NB4 (cell line): ENCODE data around the gene UNC13D.

ENCODE experiments used
- CTCF ChIP-seq: IDR thresholded peaks from one replicate; pipeline ENCODE4 v1.5.1; 2012; ENCODE audit warnings: low read depth, low read length
- MAX ChIP-seq: IDR thresholded peaks from 2 replicates; pipeline ENCODE4 v1.6.1; 2011; ENCODE audit warnings: low read depth, low read length
- MYC ChIP-seq: IDR thresholded peaks from 2 replicates; pipeline ENCODE4 v1.6.1; 2011; ENCODE audit warnings: low read depth, low read length
- POLR2A ChIP-seq: IDR thresholded peaks from 2 replicates; pipeline ENCODE4 v1.6.1; 2011; ENCODE audit warnings: mild to moderate bottlenecking; ENCODE audit not compliant: insufficient read length; ENCODE audit errors: extremely low read depth

GRCh38 chr17:75854881-75855309, 10.7 kb upstream of the UNC13D start:
- TF ChIP-seq CTCF, result no peak
- TF ChIP-seq POLR2A, result no peak
- no peak for TF ChIP-seq MAX
- no peak for TF ChIP-seq MYC
